HG02885 (cell line): ENCODE results near the gene GCN1.
"Not testable (repeated sequence)": the region's sequence is repeated elsewhere in the genome, so short reads cannot be mapped to it uniquely, and the experiment has no call there.

Experiments used
- ATAC-seq: cut with Tn5 transposase; IDR thresholded peaks from one replicate; pipeline ENCODE4 v1.9.1; 2021; ENCODE audit warnings: mild to moderate bottlenecking; ENCODE audit not compliant: unreplicated experiment, poor library complexity

Gene GCN1

GRCh38 chr12:120193286-120193685, 1.2 kb downstream of the GCN1 start:
- not testable (repeated sequence) for ATAC-seq

GRCh38 chr12:120190985-120191480, 3.5 kb downstream of the GCN1 start:
- no peak for ATAC-seq

GRCh38 chr12:120190386-120190785, 4.1 kb downstream of the GCN1 start:
- ATAC-seq = no peak

- ATAC-seq = no peak
Observed at GRCh38 chr12:120186654-120187053, 7.9 kb downstream of the GCN1 start.

DNA sequence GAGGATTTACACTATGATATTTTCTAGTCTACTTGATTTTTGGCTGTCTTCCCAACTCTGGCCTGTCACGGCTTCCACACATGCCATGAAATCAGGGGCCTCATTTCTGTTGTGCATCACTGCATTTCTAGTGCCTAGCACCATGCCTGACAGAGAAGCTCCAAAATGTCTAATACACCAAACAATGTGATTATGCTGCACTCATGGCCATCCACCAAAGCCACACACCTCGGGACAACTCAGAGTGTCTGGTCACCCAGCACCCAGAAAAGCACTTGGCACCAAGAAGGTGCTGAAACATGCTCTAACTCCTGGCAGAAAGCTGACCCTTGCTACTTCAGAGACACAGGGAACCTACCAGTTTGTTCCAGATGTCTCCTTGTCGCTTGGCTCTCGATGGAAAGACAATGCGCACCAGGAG, 11.3 kb downstream of the GCN1 start:
- ATAC-seq = no peak

GRCh38 chr12:120181991-120182631, 12.4 kb downstream of the GCN1 start:
- ATAC-seq = no peak

DNA sequence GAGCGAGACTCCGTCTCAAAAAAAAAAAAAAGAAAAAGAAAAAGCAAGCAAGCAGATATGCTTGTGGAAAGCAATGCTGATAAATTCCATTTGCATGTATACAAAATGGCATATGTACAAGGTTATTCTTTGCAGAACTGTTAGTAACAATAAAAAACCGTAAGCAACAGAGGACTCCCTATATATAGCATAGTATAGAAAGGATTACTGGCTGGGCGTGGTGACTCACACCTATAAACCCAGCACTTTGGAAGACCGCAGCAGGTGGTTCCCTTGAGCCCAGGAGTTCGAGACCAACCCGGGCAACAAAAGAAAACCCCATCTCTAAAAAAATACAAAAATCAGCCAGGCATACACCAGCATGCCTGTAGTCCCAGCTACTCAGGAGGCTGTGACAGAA, 13.5 kb downstream of the GCN1 start:
- no peak for ATAC-seq

DNA sequence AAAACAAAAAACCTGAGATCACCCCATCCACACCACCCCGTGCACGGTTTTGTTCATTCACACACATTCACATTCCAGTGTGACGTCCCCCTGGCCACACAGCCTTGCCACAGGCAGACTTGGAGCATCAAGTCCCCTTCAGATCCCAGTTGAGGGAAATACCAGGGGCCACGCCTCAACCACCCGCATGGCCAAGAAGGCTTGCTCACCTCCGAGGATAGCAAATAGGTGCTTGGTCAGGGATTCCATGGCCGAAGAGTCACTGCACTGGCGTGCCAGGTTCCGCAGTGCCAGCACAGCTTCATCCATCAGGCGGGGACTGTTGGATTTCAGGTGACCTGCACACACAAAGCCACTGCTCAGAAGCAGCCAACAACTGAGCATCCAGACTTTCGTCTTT, 19.0 kb downstream of the GCN1 start:
- ATAC-seq = no peak

- ATAC-seq = no peak
Observed at GRCh38 chr12:120175062-120175461, 19.5 kb downstream of the GCN1 start.

GRCh38 chr12:120172053-120172452, 22.5 kb downstream of the GCN1 start:
- no peak for ATAC-seq

DNA sequence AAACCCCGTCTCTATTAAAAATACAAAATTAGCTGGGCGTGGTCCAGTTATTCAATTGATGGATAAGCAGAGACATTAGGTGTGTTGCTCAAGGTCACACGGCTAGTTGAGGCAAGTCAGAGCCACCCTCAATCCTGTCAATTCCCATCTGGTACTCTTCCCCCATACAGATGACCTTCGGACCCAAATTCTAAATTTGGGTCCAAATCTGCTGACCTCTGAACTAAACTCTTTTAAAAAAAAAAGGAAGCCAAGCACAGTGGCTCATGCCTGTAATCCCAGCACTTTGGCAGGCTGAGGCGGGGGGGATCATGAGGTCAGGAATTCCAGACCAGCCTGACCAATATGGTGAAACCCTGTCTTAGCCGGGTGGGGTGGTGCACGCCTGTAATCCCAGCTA, 23.9 kb downstream of the GCN1 start:
- ATAC-seq = no peak

DNA sequence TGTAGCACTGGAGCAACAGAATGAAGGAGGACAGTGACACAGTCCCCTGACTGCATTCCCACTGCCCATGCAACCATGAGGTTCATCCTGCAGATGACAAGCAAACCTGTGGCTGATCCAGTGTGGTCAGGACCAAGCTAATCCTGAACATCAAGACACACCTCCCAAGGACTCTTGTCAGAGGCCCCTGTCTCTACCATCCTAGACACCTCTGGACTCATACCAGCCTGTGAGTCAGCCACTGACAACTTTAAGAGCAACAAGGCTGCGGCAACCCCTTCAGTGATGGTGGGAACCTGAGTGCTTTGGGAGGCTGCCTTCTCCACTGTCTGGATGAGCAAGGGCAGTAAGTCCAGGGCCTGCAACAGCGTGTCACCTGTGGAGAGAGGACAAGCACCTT, 24.6 kb downstream of the GCN1 start:
- no peak for ATAC-seq

GRCh38 chr12:120168337-120168736, 26.2 kb downstream of the GCN1 start:
- ATAC-seq = no peak

DNA sequence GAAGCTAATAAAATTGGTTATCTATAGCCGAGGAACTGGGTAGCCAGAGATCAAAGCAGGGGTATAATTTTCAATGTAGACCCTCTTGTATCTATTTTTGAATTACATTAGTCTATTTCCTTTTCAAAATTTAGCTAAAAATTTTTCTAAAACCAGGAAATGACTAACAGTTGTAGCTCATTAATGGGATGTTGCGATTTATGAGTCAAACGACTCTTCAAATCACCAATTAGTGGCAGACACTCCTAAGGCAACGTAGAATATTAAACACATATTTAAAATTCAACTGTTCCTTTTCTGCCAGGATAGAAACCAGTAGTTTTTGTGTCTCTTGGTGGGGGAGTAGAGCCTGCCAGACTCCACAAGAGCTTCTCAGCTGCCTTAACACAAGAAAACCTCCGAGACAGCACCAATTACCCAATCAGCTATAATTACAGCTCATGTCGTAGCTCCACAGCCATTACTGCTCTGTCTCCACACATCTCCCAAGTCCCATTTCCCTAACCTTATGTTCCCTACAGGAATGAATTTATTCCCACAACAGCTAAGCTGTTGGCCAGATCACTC, 26.9 kb downstream of the GCN1 start:
- no peak for ATAC-seq

- no peak for ATAC-seq
Observed at GRCh38 chr12:120164293-120164692, 30.2 kb downstream of the GCN1 start.

GRCh38 chr12:120162763-120163162, 31.8 kb downstream of the GCN1 start:
- no peak for ATAC-seq

DNA sequence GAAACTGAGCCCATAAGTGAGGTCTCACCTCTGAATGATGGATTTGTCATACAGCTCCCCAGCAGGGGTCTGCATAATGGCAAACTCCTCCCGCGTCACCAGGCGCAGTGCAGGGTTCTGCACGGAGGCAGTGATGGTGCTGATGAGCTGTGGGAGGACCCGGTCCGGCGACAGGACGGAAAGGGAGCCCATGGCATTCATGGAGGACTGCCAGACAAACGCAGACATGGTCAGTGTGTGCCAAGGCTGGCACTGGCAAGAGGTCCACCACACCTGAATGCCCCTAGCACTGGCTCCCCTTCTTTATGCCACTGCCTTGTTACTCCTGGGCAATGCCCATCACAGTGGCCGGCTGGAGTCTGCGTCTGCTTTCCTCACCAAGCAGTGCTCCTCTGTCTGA, 32.7 kb downstream of the GCN1 start:
- no peak for ATAC-seq

- no peak for ATAC-seq
Observed at GRCh38 chr12:120159509-120160237, 34.8 kb downstream of the GCN1 start.

DNA sequence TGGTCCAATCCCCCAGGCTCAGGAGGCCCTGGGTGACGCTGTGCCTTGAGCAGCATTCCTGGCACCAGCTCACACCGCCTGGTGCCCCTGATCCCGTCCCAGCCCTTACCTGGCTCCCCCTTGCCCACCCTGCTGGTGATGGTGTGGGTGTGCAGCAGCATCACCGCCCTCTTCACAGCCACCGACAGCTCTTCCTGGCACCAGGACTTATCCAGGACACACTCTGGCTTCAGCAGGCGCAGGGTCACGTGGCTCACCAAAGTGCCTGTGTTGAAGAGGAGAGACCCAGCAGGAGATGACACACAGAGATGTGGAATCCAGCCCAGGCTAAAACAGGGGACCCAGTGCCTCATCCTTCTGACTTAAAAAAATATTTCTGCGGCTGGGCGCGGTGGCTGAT, 36.2 kb downstream of the GCN1 start:
- ATAC-seq = no peak

DNA sequence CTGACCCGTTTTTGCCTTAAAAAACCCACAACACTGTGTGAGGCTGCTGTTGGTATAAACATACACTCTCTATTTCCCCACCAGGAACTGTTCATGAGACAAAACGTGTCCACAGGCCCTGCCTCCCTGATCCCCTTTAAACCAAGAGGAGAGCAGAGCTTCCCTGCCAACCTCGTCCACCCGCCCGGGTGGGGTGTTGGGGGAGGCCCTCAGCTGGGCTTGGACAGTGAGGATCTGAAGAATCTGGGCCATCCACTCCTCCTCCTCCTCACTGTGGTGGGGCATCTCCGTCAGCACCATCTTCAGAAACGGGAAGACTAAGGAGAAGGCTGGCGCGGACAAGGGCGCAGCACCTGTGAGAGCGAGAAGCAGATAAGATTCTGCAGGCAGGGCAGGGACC, 36.8 kb downstream of the GCN1 start:
- no peak for ATAC-seq
